Measurements from ENCODE around the gene IRF5.
A peak's percentile ranks its signal among the peaks of the same experiment; 100 is the strongest.

Gene IRF5

DNA sequence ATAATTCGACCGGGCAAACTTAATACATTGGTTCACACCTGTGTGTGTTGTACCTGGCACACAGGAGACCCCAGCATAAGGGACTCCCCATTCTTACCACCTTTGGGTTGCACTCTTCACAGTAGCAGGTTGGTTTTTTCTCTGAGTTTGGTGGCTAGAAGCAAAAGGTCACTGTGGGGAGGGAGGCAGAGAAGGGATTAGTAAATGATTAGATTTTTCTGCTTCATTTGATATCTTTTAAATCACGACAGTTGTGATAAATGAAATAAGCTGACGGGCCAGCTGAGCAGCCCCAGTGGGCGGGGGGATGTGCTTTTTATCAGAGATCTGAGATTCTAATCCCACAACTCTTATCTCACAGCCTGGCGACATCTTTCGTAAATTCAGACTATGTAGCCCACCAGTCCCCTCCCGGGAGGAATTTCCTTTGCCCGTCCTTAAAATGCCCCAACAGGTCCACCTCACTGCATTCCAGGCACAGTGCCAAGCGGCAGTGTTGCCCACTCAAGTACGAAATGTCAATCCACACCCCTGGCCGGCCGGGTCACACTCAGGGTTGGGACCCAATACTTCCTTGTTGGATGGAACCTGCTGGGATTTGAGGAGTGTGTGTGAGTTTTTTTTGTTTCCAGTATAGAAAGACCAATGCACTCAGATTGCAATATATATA is 16.7 kb upstream of the IRF5 start:
- no peak for DNase-seq (ENCODE audit: low read depth, low spot score)

DNA sequence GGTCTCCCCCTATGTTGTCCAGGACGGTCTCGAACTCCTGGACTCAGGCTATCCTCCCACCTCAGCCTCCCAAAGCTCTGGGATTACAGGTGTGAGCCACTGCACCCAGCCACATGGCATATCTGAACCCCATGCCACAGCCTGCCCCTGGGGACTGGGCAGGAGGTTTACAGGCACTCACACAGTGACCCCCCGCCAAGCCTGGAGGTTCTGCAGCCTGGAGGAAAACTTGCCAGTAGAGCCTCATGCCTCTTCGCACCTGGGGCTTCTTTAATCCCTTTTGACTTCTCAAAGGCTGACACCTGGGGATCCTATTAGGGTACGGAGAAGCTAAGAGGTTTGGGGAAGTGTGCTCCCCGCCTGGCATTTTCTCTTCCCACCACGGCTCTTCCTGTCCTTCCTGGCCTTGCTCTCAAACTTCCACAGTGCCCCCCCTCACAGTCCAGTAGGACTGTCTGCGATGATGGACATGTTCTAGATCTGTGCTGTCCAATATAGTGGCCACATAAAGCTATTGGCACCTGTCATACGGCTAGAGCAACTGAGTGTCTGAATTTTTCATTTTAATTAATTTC is 15.8 kb upstream of the IRF5 start:
- DNase-seq (ENCODE audit: low read depth, low spot score) = no peak

DNA sequence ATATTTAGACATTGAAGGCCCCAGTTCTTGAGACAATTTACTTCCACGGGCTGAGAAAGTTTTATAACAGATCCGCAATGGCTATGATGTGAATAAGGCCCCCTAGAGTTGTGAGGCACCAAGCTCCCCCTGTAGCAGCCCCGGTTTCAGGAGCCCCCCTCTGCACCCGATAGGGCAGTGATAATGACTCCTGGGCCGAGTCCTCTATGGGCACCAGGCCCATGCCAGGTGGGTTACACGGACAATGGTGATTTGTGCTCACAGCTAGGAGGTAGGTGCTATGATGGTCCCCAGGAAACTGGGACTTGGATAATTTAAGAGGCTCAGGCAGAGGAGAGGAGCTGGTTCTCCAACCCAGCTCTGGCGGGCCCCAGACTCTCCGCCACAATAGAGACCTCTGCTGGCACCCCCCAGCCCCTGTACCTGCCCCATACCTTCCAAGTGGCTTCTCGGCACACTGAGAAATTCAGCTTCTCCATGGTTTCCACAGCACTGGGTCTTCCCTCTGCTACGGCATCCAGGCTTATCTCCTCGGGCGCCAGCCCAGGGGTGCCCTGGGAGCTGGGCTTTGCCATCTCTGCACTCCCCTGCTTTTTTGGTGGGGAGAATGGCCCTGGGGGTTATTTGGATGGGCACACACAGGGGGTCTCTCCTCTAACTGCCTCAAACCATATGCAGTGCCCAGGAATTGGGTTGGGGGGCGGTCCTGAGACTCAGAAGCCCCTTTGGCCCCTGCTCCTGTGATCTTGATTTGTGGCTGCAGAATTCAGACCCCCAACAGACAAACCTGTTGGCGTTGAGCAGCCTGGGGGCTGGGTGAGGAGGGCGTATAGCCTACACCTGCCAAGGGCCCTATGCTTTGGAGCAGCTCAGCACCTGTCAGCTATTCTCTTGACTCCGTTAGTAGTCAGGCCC is 15.0 kb upstream of the IRF5 start:
- no peak for DNase-seq (ENCODE audit: low read depth, low spot score)

DNA sequence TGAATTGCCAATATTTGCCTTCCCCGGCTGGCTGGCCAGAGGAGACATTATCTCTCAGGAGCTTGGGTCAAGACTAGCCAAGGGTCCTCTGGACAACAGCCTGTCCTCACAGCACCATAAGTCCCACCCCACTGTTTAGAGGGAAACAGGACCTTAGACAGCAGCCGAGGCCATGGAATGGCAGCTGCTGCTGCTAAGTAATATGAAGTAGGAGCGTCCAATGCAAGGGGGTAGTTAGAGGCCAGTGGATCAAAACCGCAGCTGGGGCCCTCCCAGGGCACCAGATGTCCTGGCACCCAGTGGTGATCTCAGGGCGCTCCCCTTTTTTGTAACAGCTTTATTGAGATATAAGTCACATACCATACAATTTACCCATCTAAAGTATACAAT is 14.3 kb upstream of the IRF5 start:
- no peak for DNase-seq (ENCODE audit: low read depth, low spot score)

DNA sequence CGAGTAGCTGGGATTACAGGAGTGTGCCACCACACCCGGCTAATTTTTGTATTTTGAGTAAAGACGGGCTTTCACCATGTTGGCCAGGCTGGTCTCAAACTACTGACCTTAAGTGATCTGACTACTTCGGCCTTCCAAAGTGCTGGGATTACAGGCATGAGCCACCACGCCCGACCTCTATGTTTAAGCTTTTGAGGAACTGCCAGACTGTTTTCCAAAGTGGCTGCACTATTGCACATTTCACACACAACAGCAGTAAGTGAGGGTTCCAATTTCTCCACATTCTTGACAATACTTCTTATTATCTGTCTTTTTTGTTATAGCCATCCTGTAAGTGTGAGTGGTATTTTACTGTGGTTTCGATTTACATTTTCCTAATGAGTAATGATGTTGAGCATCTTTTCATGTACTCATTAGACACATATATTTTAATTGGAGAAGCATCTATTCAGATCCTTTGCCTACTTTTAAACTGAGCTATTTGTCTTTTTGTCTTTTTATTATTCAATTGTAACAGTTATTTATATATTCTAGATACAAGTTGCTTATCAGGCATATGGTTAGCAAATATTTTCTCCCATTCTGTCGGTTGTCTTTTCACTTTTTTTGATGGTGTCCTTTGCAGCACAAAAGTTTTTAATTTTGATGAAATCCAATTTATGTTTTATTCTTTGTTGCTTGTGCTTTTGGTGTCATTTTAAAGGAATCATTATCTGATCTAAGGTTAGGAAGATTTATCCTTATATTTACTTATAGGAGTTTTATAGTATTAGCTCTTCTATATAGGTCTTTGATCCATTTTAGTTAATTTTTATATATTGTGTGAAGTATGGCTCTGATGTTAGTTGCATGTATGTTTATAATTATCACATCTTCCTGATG is 12.8 kb upstream of the IRF5 start:
- no peak for DNase-seq (ENCODE audit: low read depth, low spot score)

DNA sequence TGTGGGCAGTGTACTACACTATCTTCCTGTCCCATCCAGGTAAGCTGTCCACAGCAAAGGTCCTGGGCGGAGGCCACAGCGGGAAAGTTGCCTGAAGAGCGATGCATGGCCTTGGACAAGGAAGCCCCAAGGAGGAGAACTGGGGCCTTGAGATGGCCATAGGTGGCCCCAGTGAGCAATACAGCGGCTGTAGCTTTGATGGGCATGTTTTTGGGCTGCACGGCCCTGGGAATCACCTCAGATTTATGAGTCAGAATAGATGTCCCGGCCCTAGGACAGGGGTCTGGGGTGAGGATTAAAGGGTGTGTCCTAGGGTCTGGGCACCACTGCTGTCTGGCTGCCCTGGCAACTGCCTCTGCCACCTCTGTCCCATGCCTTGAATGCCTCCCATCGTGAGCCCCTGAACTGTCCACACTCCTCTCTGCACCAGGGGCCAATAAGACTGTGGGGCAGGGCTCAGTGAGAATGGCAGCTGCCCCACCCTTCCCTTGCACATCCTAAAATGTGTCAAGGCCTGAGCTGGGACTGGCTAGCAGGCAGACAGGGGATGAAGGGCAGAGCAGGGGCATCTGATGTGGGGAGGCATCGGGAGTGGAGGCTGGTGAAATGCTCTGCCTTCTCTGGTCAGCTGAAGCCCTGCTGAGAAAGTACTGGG is 9.4 kb upstream of the IRF5 start:
- DNase-seq (ENCODE audit: low read depth, low spot score) = no peak

DNA sequence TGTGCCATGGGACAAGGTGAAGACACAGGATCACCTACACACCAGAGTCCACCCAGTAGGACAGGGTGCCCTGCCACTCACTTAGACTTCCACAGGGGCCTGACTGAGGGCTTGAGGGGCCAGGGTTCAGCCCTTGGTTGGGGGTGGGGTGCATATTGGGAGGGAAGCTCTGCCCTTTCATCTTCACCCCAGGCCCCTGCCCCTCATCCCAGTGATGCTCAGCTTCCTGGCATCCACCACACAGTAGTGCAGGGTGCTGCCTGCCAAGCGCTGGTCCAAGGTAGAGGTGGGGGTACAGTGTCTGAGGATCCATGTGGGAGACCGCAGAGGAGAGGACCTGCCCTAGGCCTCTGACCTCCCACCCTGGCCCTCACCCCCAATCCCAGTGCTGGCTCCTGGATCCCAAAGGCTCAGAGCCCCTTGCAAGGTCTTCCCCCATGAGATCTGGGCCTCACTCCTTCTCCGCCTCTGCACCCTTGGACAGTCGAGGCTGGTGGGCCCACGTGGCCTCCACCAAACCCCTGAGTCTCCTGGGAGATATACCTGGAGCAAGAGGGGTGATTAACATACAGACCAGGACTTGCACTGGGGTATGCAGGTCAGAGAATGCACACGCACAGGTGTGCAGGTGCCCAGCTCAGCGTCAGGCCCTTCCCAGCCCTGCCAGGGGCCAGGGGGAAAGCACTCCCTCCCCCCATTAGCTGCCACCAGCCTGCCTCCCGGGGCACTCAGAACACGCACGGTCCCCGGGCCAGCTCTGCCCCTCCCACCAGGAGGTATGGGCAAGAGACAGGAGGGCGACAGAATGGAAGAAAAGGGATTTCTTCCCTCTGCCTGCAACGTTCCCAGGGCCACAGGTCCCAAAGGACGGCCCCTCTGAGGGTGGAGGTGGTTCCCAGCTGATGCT is 8.6 kb upstream of the IRF5 start:
- DNase-seq (ENCODE audit: low read depth, low spot score) = no peak

DNA sequence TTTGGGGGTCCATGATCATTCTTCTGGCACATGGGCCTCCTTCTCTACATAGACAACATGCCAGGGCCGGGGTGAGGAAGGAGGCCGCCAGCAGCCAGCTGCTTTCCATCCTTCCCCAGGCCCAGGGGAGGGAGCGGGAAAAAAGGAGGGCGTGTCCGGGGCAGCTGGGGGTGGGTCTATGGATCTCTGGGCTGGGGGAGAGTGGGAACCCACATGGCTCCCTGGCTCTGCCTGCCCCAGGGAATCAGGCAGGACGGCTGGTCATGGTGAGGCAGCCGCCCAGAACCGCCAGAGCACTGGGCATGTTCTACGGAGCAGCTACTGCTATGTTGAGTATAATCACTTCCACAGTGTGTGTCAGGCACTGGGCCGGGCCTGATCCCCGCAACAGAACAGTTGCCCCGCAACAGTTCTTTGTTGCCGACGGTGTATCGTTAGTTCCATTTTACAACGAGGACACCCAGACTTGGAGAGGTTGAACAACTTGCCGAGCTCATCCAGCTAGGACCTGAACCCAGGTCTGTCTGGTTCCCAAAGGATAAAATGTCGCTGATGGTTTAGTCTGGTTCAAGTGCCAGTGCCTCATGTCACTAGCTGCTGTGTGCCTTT is 6.4 kb upstream of the IRF5 start:
- DNase-seq (ENCODE audit: low read depth, low spot score) = no peak

DNA sequence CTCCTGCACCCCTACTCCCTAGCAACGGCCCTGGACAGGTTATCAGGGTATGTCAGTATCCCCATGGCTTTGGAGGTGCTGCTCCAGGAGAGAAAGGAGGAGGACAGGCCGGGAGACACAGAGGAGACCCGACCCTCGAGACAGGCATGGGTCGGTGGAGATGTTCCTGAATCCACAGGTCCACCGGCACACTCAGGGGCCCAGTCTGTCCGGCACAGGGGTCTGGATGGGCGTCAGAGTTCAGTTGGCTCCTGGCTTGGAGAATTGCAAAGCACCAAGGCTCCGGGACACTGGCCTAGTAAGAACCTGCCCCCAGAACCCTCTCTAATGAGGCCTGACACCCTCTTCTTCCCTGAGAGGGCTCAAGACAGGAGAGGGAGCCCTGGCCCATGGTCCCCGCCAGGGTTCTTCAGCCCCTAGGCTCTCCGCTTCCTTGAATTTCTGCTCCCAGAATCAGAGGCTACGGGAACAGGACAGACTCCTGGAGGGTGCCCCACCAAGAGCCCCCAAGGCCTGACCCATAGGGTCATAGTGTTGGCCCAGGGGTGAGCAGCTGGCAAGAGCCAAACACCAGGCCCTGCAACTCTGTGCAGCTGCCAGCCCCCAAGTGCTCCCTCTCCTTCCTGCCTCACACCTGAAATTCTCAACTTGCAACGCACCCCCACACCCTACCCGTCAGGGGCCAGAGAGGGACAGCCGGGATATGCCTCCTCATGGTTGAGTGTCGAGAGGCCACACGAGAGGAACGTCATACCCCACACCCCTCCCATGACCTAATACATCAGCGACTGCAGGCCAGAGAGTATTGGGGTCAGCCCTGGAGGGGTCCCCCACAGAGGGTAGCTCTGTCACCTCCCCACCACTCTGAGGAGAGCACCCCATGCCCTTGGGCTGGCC is 5.5 kb upstream of the IRF5 start:
- no peak for DNase-seq (ENCODE audit: low read depth, low spot score)

DNA sequence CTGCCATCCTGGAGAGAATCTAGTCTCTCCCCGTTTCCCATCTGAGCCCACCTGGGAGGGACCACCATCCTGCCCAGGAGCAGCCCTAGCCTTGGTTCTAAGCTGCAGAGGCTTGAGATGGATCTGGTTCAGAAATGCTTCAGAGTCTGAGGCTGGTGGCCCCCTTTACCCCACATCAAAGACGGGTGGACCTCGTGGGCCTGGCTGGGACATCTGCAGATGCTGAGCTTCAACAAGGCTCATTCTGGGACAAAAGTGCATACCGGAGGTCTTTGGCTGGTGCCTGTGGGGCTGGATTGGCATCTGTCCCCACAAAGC is 4.9 kb upstream of the IRF5 start:
- no peak for DNase-seq (ENCODE audit: low read depth, low spot score)

DNA sequence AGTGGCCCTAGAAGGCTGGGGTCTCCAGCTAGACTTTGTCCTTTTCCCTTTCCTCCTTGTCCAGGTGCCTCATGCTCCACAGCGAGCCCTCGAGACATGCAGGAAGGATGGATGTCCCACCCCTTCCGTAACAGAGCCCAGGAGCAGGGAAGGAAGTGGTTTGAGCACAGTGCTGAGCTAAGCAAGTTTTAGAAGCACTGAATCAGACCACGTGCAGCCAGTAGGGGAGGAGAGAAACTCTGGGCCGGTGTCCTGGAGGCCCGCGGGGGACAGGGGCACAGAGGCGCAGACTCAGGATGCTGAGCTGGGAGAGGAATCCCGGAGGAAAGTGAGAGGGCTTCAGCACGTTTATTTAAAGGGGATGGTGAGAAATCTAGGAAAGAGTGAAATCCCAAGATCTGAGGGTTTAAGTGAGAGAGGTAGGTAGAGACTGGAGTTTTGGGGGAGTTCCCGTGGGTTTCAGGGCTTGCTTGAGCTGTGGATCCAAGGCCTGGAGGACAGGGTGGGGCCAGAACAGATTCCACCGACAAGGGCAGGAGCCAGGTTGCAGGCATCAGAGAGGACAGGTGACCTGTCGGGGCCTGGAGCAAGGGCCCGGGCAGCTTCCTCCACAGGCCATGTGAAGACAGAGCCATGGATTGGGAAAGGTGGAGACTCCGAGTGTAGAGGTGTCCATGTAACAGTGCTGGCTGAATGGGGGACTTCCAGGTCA is 4.4 kb upstream of the IRF5 start:
- peak; percentile 38 for DNase-seq (ENCODE audit: low read depth, low spot score)

DNA sequence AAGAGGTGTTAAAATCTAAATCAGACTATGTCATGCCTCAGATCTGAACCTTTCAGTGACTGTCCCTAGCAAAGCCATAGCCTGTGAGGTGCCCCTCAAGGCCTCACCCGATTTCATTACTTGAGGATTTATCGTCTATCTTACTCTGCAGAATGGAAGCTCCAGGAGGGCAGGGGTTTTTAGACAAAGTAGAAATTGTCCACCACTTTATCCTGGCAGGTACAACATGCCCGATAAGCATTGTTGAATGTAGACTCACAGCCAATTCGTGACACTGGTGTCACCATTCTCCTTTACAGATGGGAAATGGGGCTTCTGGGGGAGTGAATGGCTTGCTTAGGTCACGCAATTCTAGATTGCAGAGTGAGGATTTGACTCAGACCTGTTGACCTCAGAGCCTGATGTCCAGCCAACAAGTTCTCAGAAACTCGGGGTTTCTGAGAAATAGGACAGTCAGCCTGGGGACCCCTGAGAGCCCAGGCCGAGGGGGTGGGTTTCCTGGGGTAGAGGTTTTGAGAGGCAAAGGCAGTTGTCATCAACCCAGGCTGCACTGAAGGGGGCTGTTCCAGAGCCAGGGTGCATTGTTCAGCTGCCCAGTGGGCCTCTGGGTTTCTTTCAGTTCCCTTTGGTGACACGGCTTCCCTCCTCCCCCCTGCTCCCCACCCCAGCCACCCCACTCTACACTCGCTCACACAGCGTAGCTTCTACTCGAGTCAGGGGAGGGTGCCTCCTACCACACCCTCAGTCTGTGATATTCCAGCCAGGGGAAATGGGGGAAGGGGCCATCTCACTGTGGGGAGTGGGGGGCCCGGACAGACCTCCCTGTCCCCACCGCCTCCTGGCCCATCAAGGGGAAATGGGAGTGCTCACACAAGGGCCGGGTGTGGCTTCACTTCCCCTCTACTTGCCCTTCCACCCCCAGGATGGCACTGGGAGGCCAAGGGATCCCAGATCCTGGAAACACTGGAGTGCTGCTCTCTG is 3.1 kb upstream of the IRF5 start:
- DNase-seq (ENCODE audit: low read depth, low spot score) = no peak

DNA sequence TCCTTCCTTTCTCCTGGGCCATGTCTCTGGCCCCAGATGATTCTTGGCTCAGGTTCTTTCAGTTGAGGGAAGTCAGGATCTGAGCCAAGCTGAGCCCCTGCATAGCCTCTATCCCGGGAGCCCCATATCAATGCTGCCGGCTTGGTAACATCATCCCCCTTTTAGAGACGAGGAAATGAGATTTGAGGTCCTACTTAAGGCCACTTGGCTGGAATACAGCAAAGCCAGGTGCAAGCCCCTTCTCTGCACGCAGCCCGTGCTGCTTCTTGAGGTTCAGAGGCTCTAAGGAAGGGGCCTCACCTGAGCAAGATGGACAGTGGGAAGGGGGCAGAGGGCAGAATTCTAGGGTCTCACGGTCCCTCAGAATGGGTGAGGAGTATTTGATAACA is 2.4 kb upstream of the IRF5 start:
- DNase-seq (ENCODE audit: low read depth, low spot score) = no peak

DNA sequence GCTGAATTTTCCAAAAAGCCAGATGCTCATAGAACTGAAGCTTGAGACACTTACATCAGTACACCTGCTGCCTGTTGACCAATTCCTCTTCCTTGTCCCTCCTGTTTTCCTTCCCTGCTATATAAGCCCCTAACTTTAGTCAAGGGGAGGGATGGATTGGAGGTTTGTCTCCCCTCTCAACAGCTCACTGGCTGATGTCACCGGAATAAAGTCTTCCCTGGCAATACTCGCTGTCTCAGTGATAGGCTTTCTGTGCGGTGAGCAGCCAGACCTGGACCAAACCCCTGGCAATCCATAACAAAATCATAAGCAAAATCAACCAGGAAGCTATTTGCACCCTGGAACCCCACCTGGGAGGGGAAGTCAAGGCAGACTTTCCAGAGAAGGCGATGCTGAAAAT is 929 bp upstream of the IRF5 start:
- no peak for DNase-seq (ENCODE audit: low read depth, low spot score)

DNA sequence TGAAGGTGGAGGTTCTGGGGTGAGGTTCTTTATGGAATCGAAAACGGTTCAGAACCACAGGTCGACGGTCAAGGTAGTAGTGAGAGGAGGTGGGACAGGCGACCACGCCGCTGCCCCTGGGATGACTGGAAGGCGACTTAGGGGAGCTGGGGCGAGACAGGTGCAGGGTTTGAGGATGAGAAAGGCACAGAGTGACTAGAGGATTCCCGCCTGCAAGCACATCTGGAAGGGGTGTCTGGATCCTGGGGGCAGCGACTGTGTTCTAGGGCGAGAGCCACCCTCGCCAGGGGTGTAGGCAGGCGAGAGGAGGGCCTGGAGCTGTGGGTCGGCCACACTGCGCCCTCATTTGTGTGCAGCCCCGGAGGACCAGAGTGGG is 468 bp upstream of the IRF5 start:
- DNase-seq (ENCODE audit: low read depth, low spot score) = no peak

DNA sequence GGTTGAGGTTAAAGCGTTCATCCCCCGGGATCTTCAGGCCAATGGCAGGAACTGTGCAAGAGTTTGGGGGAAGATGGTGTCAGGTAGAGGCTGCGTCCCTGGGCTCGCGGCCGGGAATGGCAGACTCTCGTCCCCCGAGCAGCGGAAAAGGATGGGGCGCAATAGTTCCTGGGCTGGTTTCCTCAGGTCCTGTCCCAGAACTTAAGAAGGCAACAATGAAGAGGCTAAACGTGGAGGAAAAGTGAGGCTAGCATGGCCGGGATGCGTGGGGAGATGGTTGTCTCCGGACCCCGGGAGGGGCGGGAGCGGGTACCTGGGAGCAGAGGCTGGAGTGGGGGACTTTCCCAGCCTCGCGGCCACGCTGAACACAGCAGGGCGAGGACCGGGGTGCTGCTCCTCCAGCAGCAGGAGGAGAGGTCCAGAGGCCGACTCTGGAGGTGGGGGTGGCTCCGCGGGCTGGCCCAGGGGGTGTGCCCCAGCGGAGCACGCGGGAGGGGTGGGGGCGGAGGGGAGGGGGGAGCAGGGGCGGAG is 882 bp downstream of the IRF5 start:
- DNase-seq (ENCODE audit: low read depth, low spot score) = no peak

All from ELF-1 (cell line).